UCSD-AML1 (cell line): ENCODE results near the gene CSNK1D.
A peak's percentile ranks its signal among the peaks of the same experiment; 100 is the strongest.

Experiments
- DNase-seq: peaks from one replicate; lab custom pipeline; 2025; ENCODE audit not compliant: unreplicated experiment; lab: John Stamatoyannopoulos, UW

CSNK1D gene

GRCh38 chr17:82230609-82231311, 42.7 kb downstream of the CSNK1D start:
- DNase-seq: peak; percentile 88

GRCh38 chr17:82229698-82230608, 43.5 kb downstream of the CSNK1D start:
- no peak for DNase-seq

- DNase-seq: peak; percentile 83
Measured at GRCh38 chr17:82228842-82229697, 44.4 kb downstream of the CSNK1D start, which contains the start of gene SLC16A3. TSS of gene SLC16A3 (plus strand) at chr17:82229042. CDS start at chr17:82236009, 6,967 bp downstream.

- peak; percentile 85 for DNase-seq
Measured at GRCh38 chr17:82228278-82228841, 45.1 kb downstream of the CSNK1D start.

- DNase-seq: no peak
Measured at GRCh38 chr17:82227629-82228277, 45.7 kb downstream of the CSNK1D start.

- no peak for DNase-seq
Measured at GRCh38 chr17:82226809-82227628, 46.5 kb downstream of the CSNK1D start.

GRCh38 chr17:82226146-82226808, 47.2 kb downstream of the CSNK1D start:
- no peak for DNase-seq

GRCh38 chr17:82225368-82226029, 48.0 kb downstream of the CSNK1D start:
- DNase-seq: no peak

- DNase-seq: no peak
Measured at GRCh38 chr17:82224666-82225065, 48.8 kb downstream of the CSNK1D start.

GRCh38 chr17:82223517-82223916, 50.0 kb downstream of the CSNK1D start:
- no peak for DNase-seq

- no peak for DNase-seq
Measured at GRCh38 chr17:82222816-82223215, 50.7 kb downstream of the CSNK1D start.

GRCh38 chr17:82221341-82221902, 52.1 kb downstream of the CSNK1D start:
- no peak for DNase-seq

GRCh38 chr17:82219753-82220709, 53.5 kb downstream of the CSNK1D start:
- no peak for DNase-seq

GRCh38 chr17:82219083-82219482, 54.4 kb downstream of the CSNK1D start:
- no peak for DNase-seq

GRCh38 chr17:82218349-82219075, 55.0 kb downstream of the CSNK1D start:
- DNase-seq: no peak

GRCh38 chr17:82217530-82218204, 55.8 kb downstream of the CSNK1D start:
- peak; percentile 81 for DNase-seq
